Cardiac fibroblast (primary cell): Measurements from ENCODE around the gene RHOJ.

Experiments used
- DNase-seq, 2 donors: peaks; one replicate each; pipeline versions ENCODE4 v3.0.0 to v3.0.0-alpha.2; 2010; ENCODE audit warnings: low read depth in 2 of 2
- H3K4me3 ChIP-seq, 2 donors: replicated peaks in 1 of 2; 1 replicate in 1 of 2; 2 replicates in 1 of 2; pipeline ENCODE4 v1.5.1; 2011; ENCODE audit warnings: low read depth in 2 of 2, low read length in 2 of 2, mild to moderate bottlenecking in 2 of 2, moderate library complexity in 1 of 2
- CTCF ChIP-seq: IDR thresholded peaks from one replicate; pipeline ENCODE4 v1.5.1; 2011; ENCODE audit warnings: low read depth, mild to moderate bottlenecking, low read length, inconsistent platforms

The RHOJ gene

GRCh38 chr14:63203618-63204406 is 431 bp upstream of the RHOJ start:
- peak overlapping the region; percentile 59 to 65 for H3K4me3 ChIP-seq
- TF ChIP-seq CTCF = no peak
- peak; percentile 96 to 99 for DNase-seq

- DNase-seq = peak; percentile 40 to 43
- H3K4me3 ChIP-seq = peak overlapping the region; percentile 59 to 65
- no peak for TF ChIP-seq CTCF
Measured at GRCh38 chr14:63205044-63205575, 867 bp downstream of the RHOJ start.

- peak; percentile 39 to 54 for DNase-seq
- TF ChIP-seq CTCF = no peak
- peak overlapping the region; percentile 59 to 65 for H3K4me3 ChIP-seq
Measured at GRCh38 chr14:63205866-63206265, 1.6 kb downstream of the RHOJ start.

GRCh38 chr14:63209160-63209559 is 4.9 kb downstream of the RHOJ start:
- no peak for TF ChIP-seq CTCF
- DNase-seq = no peak
- no peak overlapping the region for H3K4me3 ChIP-seq

- TF ChIP-seq CTCF = no peak
- no peak overlapping the region for H3K4me3 ChIP-seq
- no peak for DNase-seq
Measured at GRCh38 chr14:63210812-63211211, 6.6 kb downstream of the RHOJ start.

- no peak overlapping the region for H3K4me3 ChIP-seq
- TF ChIP-seq CTCF = no peak
- DNase-seq = no peak
Measured at GRCh38 chr14:63212209-63212608, 8.0 kb downstream of the RHOJ start.
